ENCODE measurements around the gene CADPS2.

DNA sequence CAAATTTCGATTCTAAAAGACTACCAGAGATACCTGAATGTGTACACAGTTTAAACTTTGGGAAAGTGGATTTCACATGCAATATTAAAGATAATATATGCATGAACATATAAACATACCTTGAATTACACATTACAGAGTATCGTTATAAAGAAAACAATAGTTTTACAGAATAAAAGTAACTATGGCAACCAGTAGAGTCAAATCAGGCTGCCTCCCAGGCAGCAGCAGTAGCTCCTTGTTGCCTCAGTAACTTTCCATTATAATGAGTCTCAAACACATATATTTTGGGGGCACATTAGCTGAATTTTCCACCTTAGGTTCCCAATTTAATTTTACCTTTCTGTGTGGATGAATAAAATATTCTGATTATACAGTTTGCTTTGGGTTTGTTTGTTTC, 417.3 kb downstream of the CADPS2 start:
- TF ChIP-seq POLR2A (IDR thresholded peaks at IDR 0.05): no peak
- TF ChIP-seq, protein P1, sequence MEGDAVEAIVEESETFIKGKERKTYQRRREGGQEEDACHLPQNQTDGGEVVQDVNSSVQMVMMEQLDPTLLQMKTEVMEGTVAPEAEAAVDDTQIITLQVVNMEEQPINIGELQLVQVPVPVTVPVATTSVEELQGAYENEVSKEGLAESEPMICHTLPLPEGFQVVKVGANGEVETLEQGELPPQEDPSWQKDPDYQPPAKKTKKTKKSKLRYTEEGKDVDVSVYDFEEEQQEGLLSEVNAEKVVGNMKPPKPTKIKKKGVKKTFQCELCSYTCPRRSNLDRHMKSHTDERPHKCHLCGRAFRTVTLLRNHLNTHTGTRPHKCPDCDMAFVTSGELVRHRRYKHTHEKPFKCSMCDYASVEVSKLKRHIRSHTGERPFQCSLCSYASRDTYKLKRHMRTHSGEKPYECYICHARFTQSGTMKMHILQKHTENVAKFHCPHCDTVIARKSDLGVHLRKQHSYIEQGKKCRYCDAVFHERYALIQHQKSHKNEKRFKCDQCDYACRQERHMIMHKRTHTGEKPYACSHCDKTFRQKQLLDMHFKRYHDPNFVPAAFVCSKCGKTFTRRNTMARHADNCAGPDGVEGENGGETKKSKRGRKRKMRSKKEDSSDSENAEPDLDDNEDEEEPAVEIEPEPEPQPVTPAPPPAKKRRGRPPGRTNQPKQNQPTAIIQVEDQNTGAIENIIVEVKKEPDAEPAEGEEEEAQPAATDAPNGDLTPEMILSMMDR (IDR thresholded peaks at IDR 0.05): no peak
